Peyer's patch (tissue), 4 donors: ENCODE measurements around the gene CCT3. TPM values are rescaled to one million over a fixed set of nuclear protein-coding genes. Genes with fewer than 3 reads are reported as not detected.
"Not testable (repeated sequence)": the region's sequence is repeated elsewhere in the genome, so short reads cannot be mapped to it uniquely, and the experiment has no call there.

Experiments
- DNase-seq, 3 donors: peaks; one replicate each; pipeline ENCODE4 v3.0.0-alpha.2; 2017 to 2019
- H3K27ac ChIP-seq, 4 donors: fragments of 200-600 bp; sonication (generic); one replicate each; pipeline ENCODE4 v1.5.1; 2016 to 2019
- H3K27me3 ChIP-seq, 2 donors: fragments of 200-600 bp; sonication (generic); one replicate each; pipeline ENCODE4 v1.5.1; 2019
- H3K36me3 ChIP-seq, 3 donors: fragments of 200-600 bp; sonication (generic); one replicate each; pipeline ENCODE4 v1.5.1; 2016 to 2019
- H3K4me1 ChIP-seq, 4 donors: fragments of 200-600 bp; sonication (generic); one replicate each; pipeline ENCODE4 v1.5.1; 2016 to 2019
- H3K4me3 ChIP-seq, 4 donors: fragments of 200-600 bp; sonication (generic); 1 replicate in 3 of 4; 2 replicates in 1 of 4; pipeline ENCODE4 v1.5.1; 2016 to 2019; ENCODE audit warnings: mild to moderate bottlenecking in 1 of 4
- H3K9me3 ChIP-seq, 4 donors: fragments of 200-600 bp; sonication (generic); one replicate each; pipeline ENCODE4 v1.5.1; 2016 to 2019; ENCODE audit warnings: mild to moderate bottlenecking in 1 of 4
- CTCF ChIP-seq, 6 experiments: fragments of 450-650 bp in 4 of 6; fragments of 200-600 bp in 2 of 6; sonication (generic) in 1 of 6; IDR thresholded peaks; one replicate each; pipeline ENCODE4 v1.5.1; 2017 to 2019; ENCODE audit warnings: antibody characterized with exemption in 6 of 6, mild to moderate bottlenecking in 3 of 6, moderate library complexity in 1 of 6
- POLR2A ChIP-seq, 2 donors: fragments of 450-650 bp; IDR thresholded peaks; one replicate each; pipeline ENCODE4 v1.5.1; 2017; ENCODE audit warnings: antibody characterized with exemption in 2 of 2, mild to moderate bottlenecking in 2 of 2, moderate library complexity in 2 of 2
- total RNA-seq, 4 donors: library from RNA; depleted of rRNA; stranded (reverse); fragments of >200 nt; gene quantifications; one replicate each; pipeline ENCODE4 v1.1.0, GENCODE V29; 2016

Gene CCT3
- total RNA-seq, 4 donors from 2014 or later: 63.9 to 148 (median 134) TPM

GRCh38 chr1:156347331-156347730 is 9.2 kb upstream of the CCT3 start:
- TF ChIP-seq POLR2A (IDR thresholded peaks at IDR 0.05): no peak
- TF ChIP-seq CTCF (IDR thresholded peaks at IDR 0.05): no peak
- H3K27me3 ChIP-seq: no peaks in the 10 kb centered on the region
- no peak overlapping the region for H3K27ac ChIP-seq
- no peaks in the 10 kb centered on the region for H3K9me3 ChIP-seq
- H3K4me1 ChIP-seq: no peaks in the 10 kb centered on the region
- no peaks in the 10 kb centered on the region for H3K36me3 ChIP-seq
- no peak for DNase-seq
- no peak overlapping the region for H3K4me3 ChIP-seq

- Histone ChIP-seq H3K27ac (no peak overlapping the region), H3K4me1 (no peaks in the 10 kb centered on the region), H3K4me3 (no peak overlapping the region), H3K9me3 (no peaks in the 10 kb centered on the region), H3K27me3 (no peaks in the 10 kb centered on the region), H3K36me3 (no peaks in the 10 kb centered on the region)
- TF ChIP-seq CTCF (IDR thresholded peaks at IDR 0.05): no peak
- TF ChIP-seq POLR2A (IDR thresholded peaks at IDR 0.05): no peak
- no peak for DNase-seq
These were observed 8.5 kb upstream of the CCT3 start for GRCh38 chr1:156346636-156347035.

GRCh38 chr1:156346035-156346434 is 7.9 kb upstream of the CCT3 start:
- H3K36me3 ChIP-seq, H3K27ac ChIP-seq, H3K4me1 ChIP-seq, H3K27me3 ChIP-seq, DNase-seq, H3K9me3 ChIP-seq, H3K4me3 ChIP-seq: not testable (repeated sequence)

- Histone ChIP-seq H3K27ac (no peak overlapping the region), H3K4me1 (no peaks in the 10 kb centered on the region), H3K4me3 (no peak overlapping the region), H3K9me3 (no peaks in the 10 kb centered on the region), H3K27me3 (no peaks in the 10 kb centered on the region), H3K36me3 (no peaks in the 10 kb centered on the region)
- no peak for DNase-seq
- TF ChIP-seq CTCF (IDR thresholded peaks at IDR 0.05) (no peak), POLR2A (IDR thresholded peaks at IDR 0.05) (no peak)
These were observed 6.3 kb upstream of the CCT3 start for GRCh38 chr1:156344409-156344808.

- Histone ChIP-seq H3K4me1 (peaks cover 0 to under 1% (median 0%) of the 10 kb centered on the region in 4 donors), H3K27me3 (no peaks in the 10 kb centered on the region), H3K9me3 (no peaks in the 10 kb centered on the region), H3K27ac (no peak overlapping the region), H3K36me3 (no peaks in the 10 kb centered on the region), H3K4me3 (no peak overlapping the region)
- DNase-seq: no peak
- TF ChIP-seq POLR2A (IDR thresholded peaks at IDR 0.05): no peak
- TF ChIP-seq CTCF (IDR thresholded peaks at IDR 0.05): no peak
These were observed 4.3 kb upstream of the CCT3 start for GRCh38 chr1:156342166-156342955.

GRCh38 chr1:156337888-156338179 is 258 bp downstream of the CCT3 start:
- DNase-seq: no peak
- no peaks in the 10 kb centered on the region for H3K27me3 ChIP-seq
- H3K4me1 ChIP-seq: peaks cover 0 to 19% (median 0%) of the 10 kb centered on the region in 4 donors
- H3K27ac ChIP-seq: peak overlapping the region; percentile 54 to 90 (median 75)
- peaks cover 0 to 28% (median 0%) of the 10 kb centered on the region in 3 donors for H3K36me3 ChIP-seq
- TF ChIP-seq CTCF (IDR thresholded peaks at IDR 0.05): no peak
- TF ChIP-seq POLR2A (IDR thresholded peaks at IDR 0.05): no peak
- no peaks in the 10 kb centered on the region for H3K9me3 ChIP-seq
- H3K4me3 ChIP-seq: peak overlapping the region; percentile 54 to 88 (median 70)
